K562 (cell line): ENCODE data around the gene GRP. TPM values are rescaled to one million over a fixed set of nuclear protein-coding genes. Genes with fewer than 3 reads are reported as not detected.

Source experiments
- ATAC-seq: fragments of 200-7000 bp; cut with Tn5 transposase; 3 replicates; pipeline ENCODE4 v1.9.1; 2020; ENCODE audit warnings: moderate library complexity
- BruUV-seq: library from RNA; stranded (reverse); fragments of 400-500 nt; replicated peaks from 2 replicates; lab custom pipeline; 2021; lab: Mats Ljungman, UMichigan
- CTCF ChIA-PET: fragments of 300-600 bp; formaldehyde crosslinking; extraction: SDS; loops from one replicate; lab custom pipeline; 2021; ENCODE audit warnings: low intra/inter-chr PET ratio; lab: Yijun Ruan, JAX
- POLR2A ChIA-PET: fragments of 300-600, 350-650 bp; sonication (Branson Sonifier 250); formaldehyde crosslinking; extraction: SDS; loops from one replicate; lab custom pipeline; 2021; ENCODE audit warnings: antibody characterized with exemption, inconsistent platforms; lab: Yijun Ruan, JAX
- DNase-seq, 4 experiments: peaks; one replicate each; pipeline versions ENCODE4 v3.0.0 to v3.0.0-alpha.2; 2011 to 2018; ENCODE audit warnings: low spot score in 3 of 4, mixed read lengths in 3 of 4; ENCODE audit errors: extremely low read depth in 1 of 4
- FAIRE-seq: peaks from 2 replicates; lab custom pipeline; 2011; peaks lifted over from hg19 to GRCh38; lab: Jason Lieb, UNC
- H2AFZ ChIP-seq: 2 replicates; pipeline ENCODE4 v1.6.0; 2011; ENCODE audit warnings: low read depth, low read length, control low read depth, inconsistent platforms
- H3K27ac ChIP-seq: fragments of 200-600 bp; 3 replicates; pipeline ENCODE4 v1.8.0; 2011; ENCODE audit warnings: low read depth, mild to moderate bottlenecking, control low read depth, inconsistent platforms, low read length, moderate library complexity, mixed read lengths; ENCODE audit errors: extremely low read depth
- H3K27me3 ChIP-seq, 2 experiments: fragments of 300-600 bp in 1 of 2; 2 replicates in 1 of 2; 3 replicates in 1 of 2; pipeline versions ENCODE4 v1.6.0 to v1.8.0; 2011; ENCODE audit warnings: inconsistent platforms in 2 of 2, low read length in 2 of 2, mild to moderate bottlenecking in 1 of 2, mixed read lengths in 1 of 2, moderate library complexity in 1 of 2; ENCODE audit not compliant: control insufficient read depth in 2 of 2, insufficient read depth in 2 of 2
- H3K36me3 ChIP-seq: fragments of 300-600 bp; 3 replicates; pipeline ENCODE4 v1.8.0; 2011; ENCODE audit warnings: mild to moderate bottlenecking, low read length, inconsistent platforms; ENCODE audit not compliant: control insufficient read depth, insufficient read depth
- H3K4me1 ChIP-seq, 2 experiments: fragments of 200-600 bp in 1 of 2; replicated peaks in 1 of 2; 2 replicates in 1 of 2; 3 replicates in 1 of 2; pipeline versions ENCODE4 v1.5.1 to v1.8.0; 2011; ENCODE audit warnings: inconsistent platforms in 2 of 2, low read length in 2 of 2, mild to moderate bottlenecking in 1 of 2, mixed read lengths in 1 of 2, moderate library complexity in 1 of 2; ENCODE audit not compliant: control insufficient read depth in 2 of 2, insufficient read depth in 2 of 2
- H3K4me2 ChIP-seq: 2 replicates; pipeline ENCODE4 v1.6.1; 2011; ENCODE audit warnings: low read length, control low read depth, inconsistent platforms, mixed read lengths; ENCODE audit not compliant: insufficient read depth
- H3K4me3 ChIP-seq: fragments of 200-600 bp; sonication (generic), shearing (Covaris generic); 2 replicates; pipeline ENCODE4 v1.5.1; 2016; ENCODE audit warnings: control low read depth, inconsistent platforms
- H3K79me2 ChIP-seq: fragments of 200-600 bp; 3 replicates; pipeline ENCODE4 v1.8.0; 2011; ENCODE audit warnings: low read length, inconsistent platforms; ENCODE audit not compliant: control insufficient read depth, insufficient read depth
- H3K9ac ChIP-seq, 2 experiments: 2 replicates each; pipeline versions ENCODE4 v1.6.0 to v1.6.1; 2011; ENCODE audit warnings: low read depth in 2 of 2, low read length in 2 of 2, control low read depth in 1 of 2, inconsistent platforms in 1 of 2, mild to moderate bottlenecking in 1 of 2, mixed read lengths in 1 of 2; ENCODE audit not compliant: insufficient read depth in 1 of 2
- H3K9me1 ChIP-seq: one replicate; pipeline ENCODE4 v1.6.0; 2011; ENCODE audit warnings: inconsistent platforms, mild to moderate bottlenecking, low read length, moderate library complexity; ENCODE audit not compliant: control insufficient read depth, insufficient read depth
- H3K9me3 ChIP-seq: replicated peaks from 2 replicates; pipeline ENCODE4 v1.5.1; 2011; ENCODE audit warnings: low read depth, low read length, inconsistent platforms; ENCODE audit not compliant: control insufficient read depth, insufficient read depth
- H4K20me1 ChIP-seq: replicated peaks from 2 replicates; pipeline ENCODE4 v1.6.1; 2011; ENCODE audit warnings: low read length, inconsistent platforms, mixed read lengths; ENCODE audit not compliant: control insufficient read depth, insufficient read depth
- CC2D1A ChIP-seq: fragments of 450-650 bp; IDR thresholded peaks from 2 replicates; pipeline ENCODE4 v1.6.1; 2017; ENCODE audit warnings: mild to moderate bottlenecking
- HLTF ChIP-seq: fragments of 450-650 bp; IDR thresholded peaks from 2 replicates; pipeline ENCODE4 v1.6.1; 2016
- NELFE ChIP-seq: IDR thresholded peaks from 2 replicates; pipeline ENCODE4 v1.6.1; 2011; ENCODE audit warnings: mild to moderate bottlenecking; ENCODE audit not compliant: insufficient read depth, insufficient read length
- RAD21 ChIP-seq, 2 experiments: fragments of 250-450 bp in 1 of 2; fragments of 450-650 bp in 1 of 2; sonication (Bioruptor Pico) in 1 of 2; formaldehyde crosslinking in 1 of 2; IDR thresholded peaks in 1 of 2; conservative IDR thresholded peaks in 1 of 2; 2 replicates each; pipeline versions ENCODE4 v1.4.0 to v1.8.0; 2020 to 2022; ENCODE audit warnings: mild to moderate bottlenecking in 2 of 2, moderate library complexity in 1 of 2
- RBFOX2 ChIP-seq: fragments of 200-400 bp; formaldehyde crosslinking; IDR thresholded peaks from 2 replicates; pipeline ENCODE4 v1.6.1; 2017; ENCODE audit warnings: low read depth, mild to moderate bottlenecking, low read length, moderate library complexity
- RBM39 ChIP-seq: fragments of 200-400 bp; formaldehyde crosslinking; optimal IDR thresholded peaks from 2 replicates; pipeline ENCODE3; 2018; ENCODE audit warnings: low read depth, low read length
- SMC3 ChIP-seq: conservative IDR thresholded peaks from 2 replicates; pipeline ENCODE4 v1.6.1; 2011; ENCODE audit warnings: low read depth, low read length, improper control_type of control experiment; ENCODE audit not compliant: insufficient read depth
- WGBS: fragments of 100-300 bp; shearing (Covaris generic); methylation state at CpG from one replicate; pipeline ENCODE4 v1.1.6; 2016; ENCODE audit warnings: low coverage, mixed read lengths; ENCODE audit not compliant: insufficient coverage; ENCODE audit errors: missing lambda C conversion rate; 5-methylcytosine and 5-hydroxymethylcytosine counted together
- in situ Hi-C: fragments of 300-500 bp; cut with MboI; formaldehyde crosslinking; loops from 4 replicates; pipeline ENCODE4 v1.15.0; 2018; ENCODE audit warnings: inconsistent platforms, mixed read lengths
- intact Hi-C: fragments of 100-400 bp; cut with micrococcal nuclease; formaldehyde crosslinking; loops from 2 replicates; pipeline ENCODE4 v1.14.2; 2022
- polyA plus RNA-seq, 8 experiments: library from polyadenylated mRNA; depleted of rRNA in 4 of 8; stranded (reverse) in 5 of 8; unstranded in 3 of 8; fragments of >200 nt; fragmentation: Nextera tagmentation in 2 of 8; fragmentation: Illumina TruSeq in 1 of 8; extraction: Ambion mirVana in 2 of 8; extraction: Trizol in 1 of 8; gene quantifications; 2 replicates each; pipeline versions ENCODE4 v1.2.1 to v1.2.3, GENCODE V29; 2011 to 2014; ENCODE audit warnings: inconsistent platforms in 1 of 8, missing spikeins in 1 of 8
- total RNA-seq, 7 experiments: library from RNA; depleted of rRNA in 6 of 7; stranded (reverse); fragments of >200 nt in 6 of 7; fragmentation: Illumina TruSeq in 2 of 7; extraction: Trizol in 2 of 7; gene quantifications; 2 replicates each; pipeline versions ENCODE4 v1.2.1 to v1.2.3, GENCODE V29; 2011 to 2021; ENCODE audit warnings: low replicate concordance in 1 of 7

Gene GRP
- total and polyA plus RNA-seq, 9 of the 15 experiments (the other 6 are each of a cell fraction or from before 2014, with no cell fraction given) = 0.07 TPM; not detected in 8

GRCh38 chr18:59200787-59201186, 19.2 kb upstream of the GRP start:
- no peak for TF ChIP-seq HLTF
- TF ChIP-seq NELFE = no peak
- TF ChIP-seq RAD21 (CRISPR knock-in tag; conservative IDR thresholded peaks at IDR 0.05 in 1 of 2, IDR thresholded peaks at IDR 0.05 in 1 of 2) = 0 out of 4 replicates have a peak, but pooled peaks of 1 of the 2 experiments have one; percentile 11
- Histone ChIP-seq H3K9me1 (no peaks in the 10 kb centered on the region), H3K27me3 (no peaks in the 10 kb centered on the region; a peak in 1 of 5 replicates), H3K79me2 (no peaks in the 10 kb centered on the region), H3K36me3 (no peaks in the 10 kb centered on the region), H3K9ac (no peak overlapping the region), H2AFZ (no peak overlapping the region), H4K20me1 (no peaks in the 10 kb centered on the region), H3K4me1 (no peaks in the 10 kb centered on the region), H3K9me3 (no peaks in the 10 kb centered on the region), H3K4me2 (no peak overlapping the region), H3K4me3 (no peak overlapping the region), H3K27ac (no peak overlapping the region)
- no TSS peak for BruUV-seq
- ATAC-seq (no peak), DNase-seq (peak in 1 of 4 experiments; percentile 1), FAIRE-seq (no peak)
- in situ Hi-C loops = no loop called here
- POLR2A ChIA-PET = interaction anchor here (0.5 kb wide), 1 partner anchor 180 kb away, joined by 3 read pairs; no protein-coding TSS in a partner anchor
- CTCF ChIA-PET = interaction anchor here (0.6 kb wide), 1 partner anchor 116 kb away, joined by 3 read pairs; no protein-coding TSS in a partner anchor
- intact Hi-C loops = loop anchor here (5.0 kb wide), 1 partner anchor 202 kb away; no protein-coding TSS in a partner anchor
- 4% methylated on average over 3 of the region's 3 CpGs for WGBS

GRCh38 chr18:59202258-59202820, 17.6 kb upstream of the GRP start:
- BruUV-seq = no TSS peak
- no peak for DNase-seq
- no peak overlapping the region for H3K4me3 ChIP-seq
- H3K27me3 ChIP-seq = no peaks in the 10 kb centered on the region
- no peaks in the 10 kb centered on the region for H3K9me3 ChIP-seq
- H2AFZ ChIP-seq = no peak overlapping the region
- no peaks in the 10 kb centered on the region for H3K79me2 ChIP-seq
- no peaks in the 10 kb centered on the region for H3K36me3 ChIP-seq
- FAIRE-seq = no peak
- ATAC-seq = no peak
- H4K20me1 ChIP-seq = no peaks in the 10 kb centered on the region
- CTCF ChIA-PET = no interaction called here
- H3K4me2 ChIP-seq = no peak overlapping the region
- POLR2A ChIA-PET = interaction anchor here (1.4 kb wide), 1 partner anchor 14 kb away, joined by 3 read pairs; no protein-coding TSS in a partner anchor
- H3K27ac ChIP-seq = no peak overlapping the region
- H3K9ac ChIP-seq = no peak overlapping the region
- no peaks in the 10 kb centered on the region for H3K9me1 ChIP-seq
- in situ Hi-C loops (no loop called here), intact Hi-C loops (loop anchor here (5.0 kb wide), 1 partner anchor 200 kb away; no protein-coding TSS in a partner anchor)
- H3K4me1 ChIP-seq = no peaks in the 10 kb centered on the region
- TF ChIP-seq RBM39 (no peak), SMC3 (no peak), CC2D1A (no peak), RBFOX2 (no peak)
